ENCODE results near the gene RNF152.
A peak's percentile ranks its signal among the peaks of the same experiment; 100 is the strongest.

The RNF152 gene, protein sequence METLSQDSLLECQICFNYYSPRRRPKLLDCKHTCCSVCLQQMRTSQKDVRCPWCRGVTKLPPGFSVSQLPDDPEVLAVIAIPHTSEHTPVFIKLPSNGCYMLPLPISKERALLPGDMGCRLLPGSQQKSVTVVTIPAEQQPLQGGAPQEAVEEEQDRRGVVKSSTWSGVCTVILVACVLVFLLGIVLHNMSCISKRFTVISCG

DNA sequence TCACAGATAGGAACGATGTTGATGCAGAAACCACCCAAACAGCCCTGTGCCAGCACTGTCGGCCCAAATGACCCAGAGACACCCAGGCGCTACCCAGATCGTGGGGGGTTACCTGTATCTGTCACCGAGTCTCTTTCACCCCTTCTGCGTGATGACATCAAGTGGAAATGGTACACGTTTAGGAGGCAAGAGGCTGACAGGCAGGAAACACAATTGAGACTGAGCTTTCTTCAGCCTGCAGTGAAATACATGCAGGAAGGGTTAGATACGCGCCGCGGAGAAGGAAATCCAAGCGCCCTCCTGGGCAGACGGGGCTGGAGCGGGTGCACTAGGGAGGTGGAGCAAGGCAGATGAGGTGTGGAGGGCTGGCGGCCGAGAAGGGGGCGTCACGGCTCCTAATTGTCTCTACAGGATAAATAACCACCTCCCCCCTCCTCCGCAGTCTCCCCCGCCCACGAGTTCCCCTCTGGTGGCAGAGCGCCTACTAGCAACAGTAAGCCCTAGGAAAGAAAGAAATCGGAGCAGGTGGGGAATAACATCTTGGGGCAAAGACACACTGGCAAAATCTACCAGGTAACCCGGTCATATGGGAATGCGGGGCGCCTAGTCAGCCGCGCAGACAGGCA lies at the start of gene RNF152:
Gene RNF152 (minus strand): TSS at position 325 of the 626 bp plus-strand sequence. CDS start 76,544 bp downstream, outside the sequence.
- DNase-seq, result peak; percentile 49 to 57

DNA sequence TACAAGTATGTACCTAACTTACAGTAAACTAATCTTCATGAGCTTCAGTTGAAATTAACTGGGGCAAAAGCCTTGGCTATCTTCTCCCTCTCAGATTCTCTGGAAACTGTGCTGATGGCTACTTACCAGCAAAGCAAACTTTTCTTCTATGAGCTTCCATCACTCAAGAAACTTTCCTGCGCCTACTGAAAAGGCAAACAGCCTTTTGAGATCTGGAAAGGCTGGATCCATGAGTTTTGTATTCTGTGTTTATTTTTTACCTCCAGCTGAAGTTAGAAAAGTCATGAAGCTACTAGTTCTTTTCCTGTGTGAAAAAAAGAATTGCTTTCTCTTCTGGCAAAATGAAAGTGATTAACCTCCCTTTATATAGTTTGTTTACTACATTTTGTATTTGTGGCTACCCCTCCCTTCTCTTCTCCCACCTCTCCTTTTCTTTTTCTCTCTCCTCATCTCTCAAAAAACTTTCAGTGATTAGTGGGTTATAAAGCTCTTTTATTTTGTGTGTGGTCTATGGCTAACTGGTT lies 49.2 kb upstream of the RNF152 start:
- DNase-seq, result no peak

DNA sequence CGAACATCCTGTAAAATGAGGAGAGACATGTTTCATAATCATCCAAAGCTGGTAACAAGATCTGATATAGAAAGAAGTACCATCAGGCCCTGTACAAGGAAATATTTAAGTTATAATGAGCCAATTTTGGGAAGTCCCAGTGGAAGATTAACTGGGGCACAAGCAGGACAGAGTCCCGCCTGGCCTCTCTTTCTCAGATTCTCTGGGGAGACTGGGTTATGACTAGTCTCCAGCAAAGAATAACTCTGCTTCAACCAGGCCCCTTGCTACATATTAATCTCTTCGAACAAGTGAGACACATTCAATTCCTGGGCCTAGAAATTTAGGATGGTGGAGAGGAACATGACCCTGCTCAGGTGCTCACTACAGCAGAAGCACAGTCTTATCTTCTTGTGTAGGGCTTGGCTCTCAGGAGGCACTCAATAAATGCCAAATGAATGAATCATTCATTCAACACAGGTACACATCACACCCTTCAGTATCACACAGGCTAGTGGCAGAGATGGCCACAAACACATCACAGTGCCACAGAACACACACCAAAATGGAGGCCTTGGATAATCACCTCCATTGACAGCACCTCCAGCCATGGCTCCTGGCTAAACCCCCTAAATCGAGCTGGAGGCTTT lies 46.4 kb upstream of the RNF152 start:
- DNase-seq, result no peak

DNA sequence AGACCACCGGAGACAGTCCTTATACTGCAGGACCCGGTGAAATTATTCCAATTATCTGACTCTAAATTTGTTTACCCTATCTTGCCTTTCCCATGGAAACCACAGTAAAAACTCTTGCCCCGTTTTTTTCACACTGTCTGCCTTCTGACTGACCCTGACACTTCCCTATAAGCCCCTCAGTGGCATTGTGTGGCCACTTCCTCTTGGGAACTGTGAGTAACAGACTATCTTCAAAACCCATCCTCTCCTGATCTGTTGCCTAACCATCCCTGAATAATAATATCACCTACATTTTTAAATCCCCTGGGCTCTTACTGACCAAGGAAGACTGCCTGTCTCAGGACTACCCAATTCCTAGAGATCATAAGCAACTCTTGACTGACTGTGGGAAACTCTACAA lies 42.6 kb upstream of the RNF152 start:
- no peak for DNase-seq

DNA sequence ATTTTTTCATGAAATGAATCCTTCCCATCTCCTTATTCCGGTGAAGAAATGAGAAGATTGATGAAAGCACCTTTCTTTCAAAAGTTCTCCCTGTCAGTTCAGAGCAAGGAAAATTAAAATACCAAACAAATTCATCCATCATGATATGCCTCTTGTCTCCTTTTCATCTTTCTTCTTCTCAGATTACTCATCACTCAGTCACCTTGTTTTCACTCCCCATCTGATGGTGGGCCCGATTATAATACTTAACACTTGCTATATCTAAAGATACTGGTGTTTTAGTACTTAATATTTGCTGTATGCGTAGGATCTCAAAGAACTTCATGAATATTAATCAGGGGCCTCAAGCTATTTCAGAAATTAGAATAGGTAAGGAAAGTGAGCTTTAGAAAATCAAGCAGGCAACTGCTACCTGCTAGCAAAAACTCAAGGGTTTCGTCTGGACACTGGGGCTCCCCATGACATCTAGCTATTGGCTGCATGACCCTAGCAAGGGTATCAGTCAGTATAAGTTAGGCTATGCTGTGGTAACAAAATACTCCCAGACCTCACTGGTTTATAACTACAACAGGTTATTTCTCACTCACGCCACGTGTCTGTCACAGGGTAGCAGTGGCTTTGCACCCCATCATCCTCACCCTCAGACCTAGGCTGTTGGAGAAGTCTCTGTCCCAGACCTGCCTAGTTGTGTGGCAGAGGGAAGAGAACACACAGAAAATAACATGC lies 39.0 kb upstream of the RNF152 start:
- no peak for DNase-seq

DNA sequence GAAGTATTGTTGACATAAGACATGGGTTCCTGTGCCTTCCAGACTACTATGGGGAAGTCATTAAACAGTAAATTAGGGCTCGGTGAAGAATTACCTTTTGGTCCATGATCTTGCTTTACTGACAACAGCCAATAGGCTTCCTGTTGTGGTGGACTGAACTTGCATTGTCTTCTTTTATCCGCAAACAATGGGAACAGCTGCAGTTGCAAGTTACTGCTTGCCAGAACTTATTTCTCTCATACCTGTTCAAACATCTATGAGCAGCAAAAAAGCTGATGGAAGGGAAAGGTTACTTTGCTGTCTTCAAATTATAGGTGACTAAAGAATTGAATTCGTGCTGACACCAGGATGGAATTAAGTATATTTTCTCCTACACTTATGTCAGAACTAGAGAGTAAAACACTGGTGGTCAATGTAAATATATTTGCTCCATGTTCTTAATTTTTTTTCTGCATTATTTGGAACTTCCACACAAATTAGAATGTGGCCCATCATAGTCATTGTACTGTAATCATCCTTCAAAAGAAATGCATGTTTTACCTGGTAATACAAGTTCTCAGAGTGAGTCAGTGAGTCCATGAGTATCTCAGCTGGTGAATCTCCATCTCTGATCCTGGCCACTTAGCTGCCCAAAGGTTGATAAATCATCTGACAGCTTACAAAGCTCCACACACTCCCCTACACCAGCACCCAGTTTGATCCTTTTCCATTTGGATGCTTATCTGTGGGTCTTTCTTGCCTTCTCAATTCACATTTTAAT lies 37.3 kb upstream of the RNF152 start:
- DNase-seq, result no peak

DNA sequence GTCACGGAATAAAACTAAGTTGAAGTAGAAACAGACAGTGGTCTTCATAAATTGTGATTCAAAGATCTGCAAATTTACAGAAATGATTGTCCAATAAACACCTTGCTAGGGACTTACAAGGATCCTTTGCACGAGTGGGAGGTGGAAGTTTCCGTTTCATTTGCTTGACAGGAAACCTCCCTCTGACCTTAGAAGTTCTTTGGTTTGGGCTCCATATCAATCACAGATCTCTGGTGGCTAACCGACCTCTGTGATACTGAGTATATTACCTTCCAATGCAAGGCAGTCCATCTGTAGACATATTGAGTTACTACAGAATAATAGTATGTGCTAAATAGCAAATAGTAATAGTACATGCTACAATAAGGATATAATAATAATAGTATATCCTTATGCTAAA lies 33.7 kb upstream of the RNF152 start:
- peak; percentile 11 for DNase-seq

DNA sequence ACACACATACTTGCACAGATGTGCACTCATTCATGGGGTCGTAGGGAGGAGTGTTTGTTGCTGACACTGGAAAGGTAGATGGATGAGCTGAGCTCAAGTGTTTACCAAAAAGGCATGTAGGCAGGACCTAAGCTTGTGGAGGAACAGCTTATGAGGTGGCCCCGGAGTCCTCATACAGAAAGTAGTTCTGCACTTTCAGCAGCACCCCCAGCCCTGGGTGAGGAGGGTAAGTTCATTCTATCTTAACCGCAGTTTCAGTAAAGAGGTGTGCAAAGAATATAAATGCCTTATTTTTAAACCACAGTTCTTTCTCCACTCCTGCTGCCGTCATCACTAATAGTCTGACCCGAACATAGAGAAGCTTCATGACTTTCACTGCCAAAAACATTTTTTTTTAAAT lies 31.7 kb upstream of the RNF152 start:
- DNase-seq, result no peak

DNA sequence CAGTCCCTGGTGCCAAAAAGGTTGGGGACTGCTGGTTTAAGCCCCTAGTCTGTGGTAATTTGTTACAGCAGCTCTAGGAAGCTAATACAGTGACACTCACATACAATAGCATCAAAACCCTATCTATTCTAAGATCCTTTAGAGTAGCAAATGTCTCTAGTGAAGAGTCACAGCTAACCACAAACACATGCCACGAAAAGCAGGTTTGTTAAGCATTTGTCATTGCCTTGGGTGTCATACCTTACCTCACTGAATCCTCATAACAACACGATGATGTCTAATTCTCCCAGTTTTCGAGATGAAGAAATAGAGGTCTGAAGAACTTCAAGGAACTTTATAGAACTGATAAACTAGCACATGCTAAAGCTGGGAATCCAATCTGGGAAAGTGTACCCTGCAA lies 29.6 kb upstream of the RNF152 start:
- no peak for DNase-seq

DNA sequence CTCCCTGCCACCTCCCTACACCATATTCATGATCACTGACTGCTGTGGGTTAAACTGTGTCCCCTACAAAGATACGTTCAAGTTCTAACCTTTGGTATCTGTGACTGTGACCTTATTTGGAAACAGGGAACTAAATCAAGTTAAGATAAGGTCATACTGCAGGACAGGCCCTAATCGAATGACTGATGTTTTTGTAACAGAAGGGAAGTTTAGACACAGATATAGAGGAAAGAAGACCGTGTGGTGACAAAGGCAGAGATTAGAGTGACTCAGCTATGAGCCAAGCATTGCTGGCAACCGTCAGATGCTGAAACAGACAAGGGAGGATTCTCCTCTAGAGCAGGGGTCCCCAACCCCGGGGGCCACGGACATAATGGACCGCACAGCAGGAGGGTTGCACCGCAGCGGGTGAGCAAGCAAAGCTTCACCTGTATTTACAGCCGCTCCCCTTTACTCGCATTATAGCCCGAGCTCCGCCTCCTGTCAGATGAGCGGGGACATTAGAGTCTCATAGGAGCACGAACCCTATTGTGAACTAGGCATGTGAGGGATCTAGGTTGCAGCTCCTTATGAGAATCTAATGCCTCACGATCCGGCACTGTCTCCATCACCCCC lies 28.9 kb upstream of the RNF152 start:
- DNase-seq, result no peak

DNA sequence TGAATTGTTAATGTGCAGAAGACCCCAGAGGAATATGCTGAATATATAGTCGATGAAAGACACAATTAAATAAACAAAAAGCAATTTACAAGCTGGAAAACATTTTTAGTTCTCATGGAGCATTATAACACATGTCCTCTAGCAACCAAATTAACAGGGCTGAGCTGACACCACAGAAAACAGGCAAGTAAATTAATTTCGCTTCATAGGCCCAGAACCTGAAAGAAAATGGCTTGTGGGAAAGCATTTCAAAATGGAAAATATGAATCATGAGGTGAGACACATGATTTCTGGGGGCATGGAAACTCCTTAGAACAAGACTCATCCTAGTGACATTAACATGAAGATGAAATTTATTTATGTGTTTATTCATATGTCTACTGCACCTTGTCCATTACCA lies 25.0 kb upstream of the RNF152 start:
- no peak for DNase-seq

DNA sequence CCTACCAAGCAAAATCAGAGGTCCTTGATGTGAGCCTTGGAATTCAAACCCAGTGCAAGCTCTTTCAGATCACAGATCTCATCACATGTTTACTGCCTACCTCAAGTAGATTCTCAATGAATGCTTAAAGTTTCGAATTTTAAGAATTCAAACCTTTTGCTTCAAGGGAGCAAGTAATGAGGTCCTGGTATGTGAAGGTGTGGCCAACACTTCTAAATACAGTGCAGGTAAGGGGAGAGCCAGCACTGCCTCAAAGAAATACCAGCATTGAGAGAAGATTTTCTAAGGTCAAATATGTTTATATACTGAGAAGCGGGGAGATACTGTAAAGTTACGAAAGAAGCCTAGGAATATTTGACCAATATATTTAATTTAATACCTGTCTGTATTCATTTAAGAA lies 19.7 kb upstream of the RNF152 start:
- DNase-seq, result no peak

DNA sequence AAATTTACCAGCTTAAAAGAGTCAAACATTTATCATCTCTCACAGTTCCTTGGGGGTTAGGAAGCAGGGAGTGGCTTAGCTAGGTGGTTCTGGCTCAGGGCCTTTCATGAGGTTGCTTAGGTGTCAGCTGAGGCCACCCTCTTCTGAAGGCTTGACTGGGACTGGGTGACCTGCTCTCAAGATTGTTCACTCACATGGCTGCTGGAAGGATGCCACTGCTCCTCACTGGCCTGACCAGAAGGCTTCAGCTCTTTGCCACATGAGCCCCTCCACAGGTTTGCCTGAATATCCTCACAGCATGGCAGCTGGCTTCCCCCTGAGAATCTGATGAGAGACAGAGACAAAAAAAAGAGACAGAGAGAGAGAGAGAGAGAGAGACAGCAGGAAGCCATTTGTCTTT lies 17.3 kb upstream of the RNF152 start:
- no peak for DNase-seq

DNA sequence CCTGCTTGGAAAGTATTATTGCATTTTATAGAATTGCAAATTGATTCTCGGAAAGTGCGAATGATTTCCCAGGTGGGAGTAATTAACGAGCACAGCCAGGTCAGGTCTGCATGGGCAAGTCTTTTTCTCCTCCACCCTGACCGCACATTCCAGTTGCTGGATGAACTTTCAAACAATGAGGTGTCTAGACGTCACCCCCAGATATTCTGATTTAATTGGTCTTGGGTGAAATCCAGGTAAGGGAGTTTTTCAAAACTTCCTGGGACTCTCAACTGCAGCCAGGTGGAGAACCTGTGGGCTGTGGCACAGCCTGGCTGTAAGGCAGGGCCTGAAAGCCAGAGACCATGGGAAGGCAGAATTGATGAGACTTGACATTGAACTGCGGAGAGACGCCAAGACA lies 15.9 kb upstream of the RNF152 start:
- DNase-seq, result no peak

DNA sequence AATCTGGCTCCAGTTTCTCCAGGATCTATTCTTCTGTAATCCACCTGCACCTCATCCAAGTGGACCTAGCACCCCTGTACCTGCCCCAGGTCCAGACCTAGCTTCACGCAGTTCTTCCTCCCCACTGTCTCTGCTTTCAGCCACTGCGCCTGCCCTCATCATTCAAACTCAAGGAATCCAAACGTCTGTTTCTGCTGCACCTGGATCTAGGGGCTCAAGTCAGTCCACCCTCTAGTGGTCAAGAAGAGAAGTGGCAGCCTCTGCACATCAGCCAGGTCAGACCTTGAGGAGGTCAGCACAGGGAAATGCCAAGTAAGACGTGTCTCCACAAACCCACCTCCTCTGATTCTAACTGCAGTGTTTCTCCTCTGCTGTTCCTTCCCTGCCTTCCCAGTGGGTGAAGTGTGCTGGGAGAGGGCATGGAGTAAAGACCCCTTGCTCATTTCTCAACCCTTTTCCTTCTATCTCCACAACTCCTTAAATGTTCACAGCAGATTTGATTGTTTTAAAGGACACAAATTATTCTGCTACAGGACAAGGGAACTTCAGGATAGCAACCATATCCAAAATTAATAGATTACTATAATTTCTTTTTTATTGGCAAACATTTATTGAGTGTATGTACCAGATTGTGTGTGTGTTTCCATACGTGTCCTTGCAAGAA lies 8.6 kb upstream of the RNF152 start:
- peak; percentile 34 to 35 for DNase-seq

DNA sequence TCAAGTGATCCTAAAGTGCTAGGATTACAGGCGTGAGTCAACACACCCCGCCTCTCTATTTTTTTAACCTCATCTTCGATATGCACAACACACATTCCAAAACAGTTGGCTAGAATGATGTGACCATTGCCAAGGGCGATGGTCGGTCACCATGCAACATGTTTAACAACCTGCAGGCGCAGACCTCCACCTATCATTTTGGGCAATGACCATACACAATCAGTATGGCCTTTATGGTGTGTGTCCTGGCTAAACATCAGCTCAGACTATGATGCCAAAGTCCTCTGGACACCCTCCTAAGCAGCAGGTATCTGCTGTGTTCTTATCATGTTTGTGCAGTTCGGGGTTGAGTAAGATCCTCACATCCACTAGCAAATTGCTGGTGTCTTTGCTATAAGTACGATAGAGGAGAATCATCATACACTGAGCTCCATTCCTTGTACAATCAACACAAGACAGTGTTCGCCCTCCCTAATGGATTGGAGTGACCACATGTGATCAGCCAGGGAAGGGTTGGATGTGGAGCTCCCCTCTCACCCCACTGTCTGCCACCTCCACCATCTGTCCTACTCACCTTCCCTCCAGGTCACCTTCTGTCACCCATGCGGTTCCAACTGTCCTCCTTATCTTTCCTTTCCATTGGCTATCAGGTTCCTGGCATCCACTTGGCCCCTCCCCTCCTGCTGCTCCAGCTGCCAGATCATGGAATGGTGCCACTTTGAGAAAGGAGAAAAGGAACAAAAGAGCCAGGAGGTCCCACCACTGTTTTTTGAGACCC lies 7.9 kb upstream of the RNF152 start:
- DNase-seq, result no peak

DNA sequence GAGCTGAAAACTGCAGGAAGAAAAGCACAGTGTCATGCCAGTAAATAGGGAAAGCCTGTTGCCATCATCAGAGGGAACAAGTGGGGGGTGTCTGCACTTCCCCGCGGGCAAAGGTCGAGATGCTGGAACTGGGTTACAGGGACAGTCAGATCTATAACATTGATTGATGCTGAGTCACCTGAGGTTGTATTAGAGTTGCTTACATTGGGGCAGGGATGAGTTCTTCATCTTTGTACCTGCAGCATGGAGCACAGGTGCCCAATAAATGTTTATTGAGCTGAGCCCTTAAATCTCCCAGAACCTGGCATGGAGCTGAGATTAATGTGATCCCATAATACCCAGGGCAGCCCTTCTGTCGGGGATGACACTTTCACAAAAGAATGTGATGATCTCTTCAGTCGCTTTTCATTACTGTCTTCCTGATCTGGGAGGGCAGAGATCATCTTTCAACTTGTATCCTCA lies 5.9 kb upstream of the RNF152 start:
- DNase-seq, result no peak

DNA sequence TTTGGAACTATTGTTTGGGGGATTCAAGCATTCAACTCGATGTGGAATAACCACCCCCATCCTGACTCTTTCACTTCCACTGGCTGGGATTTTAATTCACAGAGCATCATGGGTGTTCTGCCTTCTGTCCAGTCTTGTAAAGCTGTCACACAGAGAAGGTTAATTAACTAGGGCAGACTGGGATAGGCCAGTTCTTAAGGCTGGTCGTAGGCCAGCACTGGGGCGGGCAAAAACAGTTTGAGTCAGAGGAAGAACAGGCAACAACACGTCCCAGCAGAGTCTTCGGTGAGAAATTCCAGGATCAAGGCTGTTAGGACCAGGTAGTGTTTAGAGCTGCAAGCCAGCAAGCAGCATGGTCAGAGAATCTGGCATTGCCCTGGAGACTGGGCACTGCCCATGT lies 4.0 kb upstream of the RNF152 start:
- no peak for DNase-seq

DNA sequence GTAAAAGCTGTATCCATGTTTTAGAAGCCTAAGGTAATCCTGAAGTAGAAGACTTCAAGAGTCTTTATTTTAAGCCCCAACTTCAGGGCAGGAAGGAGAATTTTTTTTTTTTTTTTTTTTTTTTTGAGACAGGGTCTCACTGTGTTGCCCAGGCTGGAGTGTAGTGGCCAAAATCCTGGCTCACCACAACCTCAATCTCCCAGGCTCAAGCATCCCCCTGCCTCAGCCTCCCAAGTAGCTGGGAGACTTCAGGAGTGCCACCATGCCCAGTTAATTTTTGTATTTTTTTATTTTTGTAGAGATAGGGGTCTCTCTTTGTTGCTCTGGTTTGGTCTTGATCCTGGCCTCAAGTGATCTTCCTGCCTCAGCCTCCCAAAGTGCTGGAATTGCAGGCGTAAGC lies 3.3 kb upstream of the RNF152 start:
- no peak for DNase-seq

DNA sequence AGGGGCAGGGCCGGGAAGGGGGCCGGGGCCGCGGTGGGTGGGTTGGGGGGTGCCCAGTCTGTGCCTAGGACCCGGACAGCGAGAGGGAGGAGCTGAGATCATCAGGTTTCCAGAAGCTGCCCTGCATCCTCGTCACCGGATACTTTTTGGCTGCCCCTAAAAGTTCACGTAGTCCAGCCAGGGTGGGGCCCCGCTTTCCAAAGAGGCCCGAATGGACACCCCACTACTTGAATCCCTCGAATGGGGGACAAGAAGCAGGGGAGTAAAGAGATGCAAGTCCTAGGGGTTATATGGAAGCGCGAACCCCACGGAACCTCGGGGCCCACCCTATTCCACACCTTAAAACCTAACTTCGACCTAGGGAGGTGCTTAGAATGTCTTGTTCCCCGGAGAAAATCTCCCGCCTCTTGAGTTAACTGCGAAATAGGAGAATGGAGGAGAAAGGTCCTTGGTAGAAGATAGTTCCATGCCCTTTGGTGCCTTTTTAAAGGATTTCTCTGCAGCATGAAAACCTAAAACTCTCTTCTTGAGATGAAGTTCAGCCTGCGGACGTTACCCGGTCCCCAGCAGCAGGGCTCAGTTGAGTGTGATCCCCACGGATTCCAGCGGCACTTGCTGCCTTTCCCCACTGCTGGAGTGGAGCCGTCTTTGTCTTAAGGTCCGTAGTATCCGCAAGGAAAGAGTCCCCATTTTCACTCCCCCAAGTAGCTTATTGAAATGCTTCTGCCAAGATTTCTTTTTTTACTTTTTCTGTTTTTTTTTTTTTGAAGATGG lies 2.1 kb upstream of the RNF152 start:
- no peak for DNase-seq

Measured in activated CD4-positive, alpha-beta T cell treated with anti-CD3 and anti-CD28 coated beads for 4 hours (primary cell).